Measurements from ENCODE around the gene ENTR1.

Gene ENTR1

DNA sequence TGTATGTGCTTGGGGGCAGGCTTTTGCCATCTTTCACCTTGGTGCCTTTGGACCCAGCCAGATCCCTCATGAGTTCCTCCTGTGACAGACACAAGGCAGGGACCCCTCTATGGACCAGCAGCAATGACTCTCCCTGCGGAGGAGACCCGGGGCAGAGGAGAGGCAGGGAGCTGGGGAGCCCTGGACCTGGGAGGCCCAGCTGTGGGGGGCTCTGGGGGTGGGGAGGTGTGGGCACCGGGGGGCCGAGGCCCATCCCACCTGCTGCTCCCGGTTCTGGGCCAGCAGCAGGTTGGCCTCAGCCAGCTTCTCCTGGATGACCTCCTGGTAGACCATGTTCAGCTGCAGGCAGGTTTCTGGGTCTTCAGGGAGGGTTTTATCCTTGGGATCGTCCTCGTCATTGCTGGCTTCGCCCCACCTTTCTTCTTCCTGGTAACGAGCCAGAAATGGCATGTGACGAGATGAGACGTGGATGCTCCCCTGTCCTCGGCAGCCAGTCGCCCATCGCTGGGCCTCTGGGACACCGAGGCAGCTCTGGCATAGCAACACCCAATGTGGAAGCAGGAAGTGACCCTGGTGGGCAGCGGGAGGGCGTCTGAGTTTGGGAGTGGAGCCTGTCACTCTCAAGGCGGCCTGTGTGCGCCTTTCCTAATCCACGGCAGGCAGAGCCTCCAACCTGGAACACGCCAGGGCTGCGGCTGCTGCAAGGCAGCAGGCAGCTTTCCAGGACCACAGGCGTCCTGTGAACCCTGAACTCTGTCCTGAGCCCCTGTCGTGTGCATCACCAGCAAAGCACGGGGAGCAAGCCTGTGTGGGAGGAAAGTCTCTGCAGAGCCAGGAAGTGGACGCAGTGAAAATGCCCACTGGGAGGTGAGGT is 14.8 kb downstream of the ENTR1 start:
- DNase-seq = no peak

DNA sequence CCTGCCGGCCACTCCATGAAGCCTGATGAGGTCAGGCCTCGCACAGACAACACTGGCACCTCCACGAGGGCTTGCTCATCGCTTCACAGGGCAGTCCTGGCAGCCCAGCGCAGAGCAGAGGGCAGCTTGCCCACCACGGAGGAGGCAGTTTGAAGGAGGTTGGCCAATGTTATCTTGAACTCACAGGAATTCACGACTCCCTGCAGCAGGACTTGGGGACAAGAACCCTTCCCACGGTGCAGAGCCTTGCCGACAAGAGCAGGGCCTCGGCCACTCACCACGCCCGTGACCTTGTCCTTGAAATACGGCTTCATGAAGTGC is 15.4 kb downstream of the ENTR1 start:
- no peak for DNase-seq

DNA sequence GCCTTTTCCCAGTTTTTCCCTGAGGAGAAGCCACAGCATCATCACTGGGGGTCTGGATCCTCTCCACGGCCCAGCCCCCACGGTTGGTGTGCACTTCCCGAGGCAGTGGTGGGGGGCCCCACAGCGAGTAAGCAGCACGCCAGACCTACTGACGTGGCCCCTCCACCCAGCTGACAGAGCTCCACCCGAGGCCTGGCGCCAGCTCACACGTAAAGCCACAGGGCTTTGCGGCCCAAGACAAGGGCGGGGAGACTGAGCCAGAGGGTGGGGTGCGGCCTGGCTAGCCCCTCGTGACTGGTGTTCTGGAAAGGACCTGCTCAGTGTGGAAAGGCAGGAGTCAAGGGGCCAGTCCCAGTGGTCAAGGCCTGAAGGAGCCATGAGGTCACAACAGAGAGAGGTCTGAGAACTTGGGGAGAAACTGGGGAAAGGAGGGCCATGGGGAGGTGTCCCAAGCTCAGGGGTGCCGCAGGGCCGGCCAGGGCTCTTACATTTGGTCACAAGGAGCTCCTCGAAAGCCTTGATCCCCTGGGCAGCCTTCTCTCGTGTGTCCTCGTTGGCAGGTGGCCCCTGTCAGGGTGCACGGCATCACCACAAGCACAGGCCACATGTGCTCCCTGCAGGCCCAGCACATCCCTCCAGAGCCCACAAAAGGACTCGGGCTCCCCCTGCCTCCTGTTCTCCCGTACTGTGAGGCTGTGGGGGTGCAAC is 15.9 kb downstream of the ENTR1 start:
- no peak for DNase-seq

DNA sequence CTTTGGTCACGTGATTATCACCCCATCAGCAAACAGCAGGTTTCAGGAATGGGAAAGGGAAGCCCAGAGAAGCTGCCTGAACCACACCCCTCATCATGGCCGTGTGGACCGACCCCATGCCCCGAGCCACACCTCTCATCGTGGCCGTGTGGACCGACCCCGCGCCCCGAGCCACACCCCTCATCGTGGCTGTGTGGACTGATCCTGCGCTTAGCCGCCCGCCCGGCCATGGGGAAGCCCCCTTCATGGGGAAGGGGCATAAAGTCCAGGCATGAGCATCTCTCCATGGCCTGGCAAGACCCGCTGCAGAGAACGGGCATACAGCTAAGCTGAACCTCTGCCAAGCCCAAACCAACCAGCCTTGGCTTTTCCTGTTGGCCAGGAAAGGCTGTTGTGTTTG is 16.9 kb downstream of the ENTR1 start:
- DNase-seq = no peak

DNA sequence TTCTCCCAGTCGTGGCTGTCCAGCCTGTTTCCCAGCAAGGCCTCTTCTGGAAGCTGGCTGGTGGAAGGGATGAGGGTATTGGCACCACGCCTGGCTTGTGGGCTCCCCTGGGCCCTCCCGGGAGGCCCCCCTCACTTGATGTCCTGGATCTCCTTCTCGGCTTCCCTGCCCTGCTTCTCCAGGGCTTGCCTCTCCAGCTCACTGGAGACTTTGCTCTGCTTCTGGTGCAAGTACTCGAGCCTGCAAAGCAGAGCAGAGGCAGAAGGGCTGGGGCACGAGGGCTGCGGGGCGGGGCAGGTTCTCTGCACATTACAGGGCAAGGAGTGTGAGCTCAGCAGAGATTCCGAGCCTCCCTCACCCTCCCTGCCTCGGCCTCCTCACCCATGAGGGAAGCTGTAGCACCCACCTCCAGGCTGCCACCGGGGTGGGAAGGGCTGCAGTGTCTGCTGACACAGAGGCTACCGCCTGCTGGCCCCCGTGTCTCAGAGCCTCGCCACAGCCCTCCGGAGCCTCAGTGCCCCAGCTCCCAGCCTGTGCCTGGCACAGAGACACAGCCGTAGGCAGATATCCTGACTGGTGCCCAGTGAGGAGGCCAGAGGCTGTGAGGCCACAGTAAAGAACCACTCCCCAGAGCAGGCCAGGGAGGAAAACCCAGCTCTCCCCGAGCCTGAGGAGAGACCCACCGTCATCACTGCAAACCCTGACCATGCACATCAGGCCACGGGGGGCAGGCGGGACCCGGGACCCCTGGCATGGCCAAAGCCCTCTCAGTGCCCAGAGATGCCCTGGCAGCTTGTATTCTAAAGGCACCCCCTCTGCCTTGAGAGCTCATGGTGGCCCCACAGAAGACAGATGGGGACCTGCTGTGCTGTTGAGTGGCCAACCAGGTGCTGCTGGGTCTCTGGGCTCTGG is 17.6 kb downstream of the ENTR1 start:
- DNase-seq = no peak

DNA sequence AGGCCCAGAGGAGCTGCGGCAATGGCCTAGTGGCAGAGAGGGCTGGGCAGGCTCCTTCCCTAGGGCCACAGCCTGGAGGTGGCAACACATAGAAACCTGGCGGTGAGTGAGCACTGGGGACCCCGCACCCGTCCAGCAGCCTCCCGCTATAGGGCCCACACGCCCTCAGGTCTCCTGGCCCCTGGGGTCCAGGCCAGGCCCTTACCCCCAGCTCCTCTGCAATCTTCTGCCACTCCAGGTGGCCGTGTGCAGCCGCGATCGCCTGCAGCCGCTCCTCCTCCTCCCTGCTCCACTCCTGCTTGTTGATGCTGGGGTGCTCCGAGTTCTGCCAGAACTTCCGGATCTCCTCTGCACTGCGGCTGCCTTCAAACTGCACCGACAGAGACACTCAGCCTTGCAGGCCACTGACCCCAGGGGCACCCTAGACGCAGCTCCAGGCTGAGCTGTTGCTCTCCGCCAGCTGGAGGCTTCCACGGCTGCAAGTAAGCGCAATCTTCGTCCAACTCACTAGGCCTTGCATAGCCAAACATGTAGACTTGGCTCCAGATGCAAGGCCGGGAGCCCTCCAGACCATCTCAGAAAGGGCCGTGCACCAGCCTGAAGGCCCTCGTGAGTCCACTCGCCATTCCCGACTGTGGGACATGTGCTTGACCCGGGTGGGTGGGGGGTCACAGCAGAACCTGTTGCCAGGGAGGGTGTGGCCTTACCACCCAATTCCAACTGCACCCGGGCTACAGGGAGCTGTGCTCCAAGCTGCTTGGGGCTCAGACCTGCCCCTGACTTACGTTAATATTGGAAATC is 18.5 kb downstream of the ENTR1 start:
- no peak for DNase-seq

DNA sequence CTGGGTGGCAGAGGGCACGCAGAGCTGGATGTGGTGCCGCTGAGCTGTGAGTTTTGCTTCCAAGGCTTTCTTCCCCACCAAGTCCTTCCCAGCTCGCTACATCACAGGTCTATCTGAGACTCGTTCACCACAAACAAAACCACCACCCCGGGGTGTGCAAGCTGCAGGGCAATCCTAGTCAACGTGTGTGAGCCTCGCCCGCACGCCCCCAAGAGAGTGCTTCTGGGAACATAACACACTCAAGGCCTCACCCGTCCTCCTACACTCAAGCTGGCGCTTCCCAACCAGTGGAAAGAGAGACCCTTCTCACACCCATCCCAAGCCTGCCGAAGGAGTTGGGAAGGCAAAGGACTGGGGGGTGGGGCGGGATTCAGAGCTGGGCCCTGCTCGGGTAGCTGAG is 21.0 kb downstream of the ENTR1 start:
- DNase-seq = no peak

DNA sequence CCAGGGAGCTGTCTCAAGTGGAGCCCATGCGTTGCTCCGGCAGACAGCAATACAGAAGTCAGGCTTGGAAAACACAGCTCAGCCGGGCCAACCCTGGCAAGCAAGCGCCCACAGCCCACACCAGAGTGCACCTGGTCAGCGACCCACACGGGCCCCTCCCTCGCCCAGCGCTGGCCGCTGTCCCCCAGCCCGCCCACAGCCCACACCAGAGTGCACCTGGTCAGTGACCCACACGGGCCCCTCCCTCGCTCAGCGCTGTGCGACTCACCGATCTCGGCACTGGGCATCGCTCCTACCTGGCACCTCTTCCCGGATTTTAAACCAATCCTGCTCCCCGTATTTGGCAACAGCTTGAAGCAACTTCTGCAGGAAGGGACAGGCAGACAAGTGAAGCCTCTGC is 23.2 kb downstream of the ENTR1 start:
- DNase-seq = no peak

DNA sequence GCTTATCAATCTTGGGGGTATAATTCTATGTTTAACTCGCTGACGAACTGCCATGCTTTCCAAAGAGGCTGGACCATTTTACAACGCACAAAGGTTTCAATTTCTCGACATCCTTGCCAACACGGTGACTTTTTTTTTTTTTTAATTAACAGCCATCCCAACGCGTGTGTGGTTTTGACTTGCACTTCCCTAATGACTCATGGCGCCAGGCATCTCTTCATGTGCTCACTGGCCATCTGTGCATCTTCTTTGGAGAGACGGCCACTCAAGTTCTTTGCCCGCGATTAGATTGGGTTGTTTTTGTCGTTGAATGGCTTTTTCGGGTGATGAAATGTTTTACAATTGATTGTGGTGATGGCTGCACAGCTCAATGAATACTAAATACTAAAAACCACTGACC is 24.4 kb downstream of the ENTR1 start:
- DNase-seq = no peak

DNA sequence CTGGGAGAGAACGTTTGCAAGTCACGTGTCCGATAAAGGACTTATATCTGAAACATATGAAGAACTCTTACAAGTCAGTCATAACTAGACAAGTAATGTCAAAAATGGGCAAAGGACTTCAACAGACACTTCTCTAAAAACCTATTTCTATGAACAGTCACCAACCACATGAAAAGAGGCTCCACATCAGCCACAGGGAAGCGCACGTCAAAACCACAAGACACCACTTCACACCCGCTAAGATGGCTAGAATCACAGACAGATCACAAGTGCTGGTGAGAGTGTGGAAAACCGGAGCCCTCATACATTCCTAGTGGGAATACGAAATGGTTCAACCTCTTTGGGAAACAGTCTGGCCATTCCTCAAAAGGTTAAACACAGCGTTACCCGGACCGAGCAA is 25.4 kb downstream of the ENTR1 start:
- DNase-seq = no peak

DNA sequence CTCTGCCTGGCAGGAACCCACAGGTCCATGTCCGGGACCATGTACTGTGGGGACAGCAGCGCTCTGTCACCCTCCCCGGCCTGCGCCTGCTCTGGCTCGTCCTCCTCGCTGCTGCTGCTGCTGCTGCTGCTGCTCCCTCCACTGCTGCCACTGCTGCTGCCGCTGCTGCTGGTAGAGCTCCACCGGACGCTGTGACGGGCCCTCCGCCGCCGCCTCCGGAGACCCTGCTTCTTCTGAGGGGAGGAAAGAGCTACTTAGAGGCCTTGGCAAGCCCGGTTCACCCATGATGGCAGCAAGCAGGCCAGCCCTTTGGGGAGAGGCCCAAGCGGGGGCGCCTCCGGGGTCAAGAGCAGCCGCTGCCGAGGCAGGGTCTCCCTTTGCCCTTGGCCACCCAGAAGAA is 27.0 kb downstream of the ENTR1 start:
- DNase-seq = no peak

DNA sequence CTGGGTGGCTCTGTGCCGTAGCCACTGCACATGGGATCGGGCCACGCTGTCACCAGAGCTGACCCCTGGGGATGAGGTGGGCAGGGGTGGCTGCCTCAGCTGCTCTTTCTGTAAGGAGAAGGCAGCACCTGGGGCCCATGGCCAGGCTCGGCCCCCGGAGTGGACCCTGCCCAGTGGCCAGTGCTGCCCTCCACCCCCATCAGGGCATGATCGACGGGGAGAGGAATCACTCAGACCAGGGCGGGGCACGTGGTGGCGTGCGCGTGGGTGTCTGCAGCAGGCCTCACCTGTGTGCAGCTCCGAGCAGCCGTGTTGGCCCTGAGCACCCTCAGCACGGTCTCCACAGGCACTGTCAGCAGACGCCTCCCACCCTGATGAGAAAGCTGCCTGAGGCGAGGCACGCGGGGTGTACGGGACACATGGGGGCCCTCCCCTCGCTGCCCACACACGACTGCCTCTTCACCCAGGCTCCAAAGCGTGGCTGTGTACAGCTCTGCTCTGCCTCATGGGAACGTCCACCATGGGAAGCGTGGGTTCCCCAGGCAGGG is 28.4 kb downstream of the ENTR1 start:
- no peak for DNase-seq

DNA sequence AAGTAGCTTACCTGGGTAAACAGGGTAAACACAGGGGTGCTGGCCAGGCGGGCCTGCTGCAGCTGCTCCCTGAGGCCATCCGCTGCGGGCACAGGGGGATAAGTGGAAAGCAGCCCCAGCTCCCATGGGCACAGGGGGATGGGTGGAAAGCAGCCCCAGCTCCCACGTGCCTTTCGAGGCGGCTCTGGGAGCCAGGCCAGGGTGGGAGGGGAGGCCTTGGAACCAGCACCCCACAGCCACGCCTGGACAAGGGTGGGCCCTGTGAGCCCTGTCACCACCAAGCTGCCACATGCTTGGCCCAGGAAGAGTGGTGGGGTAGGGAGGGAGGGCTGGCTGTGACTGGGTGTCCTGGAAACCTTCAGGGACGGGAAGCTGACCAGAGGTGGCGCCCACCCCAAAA is 29.1 kb downstream of the ENTR1 start:
- DNase-seq = no peak

DNA sequence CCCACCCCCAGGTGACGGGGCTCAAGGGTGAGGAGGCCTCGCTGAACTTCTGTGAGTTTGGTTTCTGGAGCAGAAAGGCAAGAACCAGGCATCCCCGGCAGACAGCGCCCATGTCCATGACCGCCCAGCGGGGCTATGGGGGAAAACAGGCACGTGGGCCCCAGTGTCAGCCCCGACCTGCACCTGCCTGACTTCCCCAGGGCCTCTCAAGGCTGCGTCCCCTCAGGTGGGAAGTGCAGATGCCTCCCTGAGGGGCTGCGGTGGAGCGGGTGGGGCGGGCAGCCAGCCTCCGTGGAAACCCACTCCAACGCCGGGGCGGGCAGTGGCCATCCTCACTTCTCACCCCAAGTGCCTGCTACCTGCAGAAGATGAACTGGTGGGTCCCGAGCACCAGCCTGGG is 30.0 kb downstream of the ENTR1 start:
- DNase-seq = no peak

DNA sequence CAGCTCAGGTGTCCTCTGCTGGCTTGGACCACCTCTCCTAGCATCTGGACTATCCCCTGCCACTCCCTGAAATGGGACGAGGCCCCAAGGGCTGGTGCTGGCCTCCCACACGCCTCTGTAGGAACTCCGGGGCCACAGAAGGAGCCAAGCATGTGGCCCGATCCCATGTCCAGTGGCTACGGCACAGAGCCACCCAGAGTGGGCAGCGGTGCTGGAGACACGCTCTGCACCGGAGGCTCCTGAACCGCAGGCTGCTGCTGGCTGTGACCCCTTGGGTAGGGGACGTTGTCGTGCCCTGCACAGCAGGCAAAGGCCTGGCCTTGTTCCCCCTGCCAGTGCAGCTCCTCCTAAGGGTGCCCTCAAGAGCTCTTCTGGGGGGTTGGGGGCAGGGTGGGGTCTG is 30.5 kb downstream of the ENTR1 start:
- DNase-seq = no peak

DNA sequence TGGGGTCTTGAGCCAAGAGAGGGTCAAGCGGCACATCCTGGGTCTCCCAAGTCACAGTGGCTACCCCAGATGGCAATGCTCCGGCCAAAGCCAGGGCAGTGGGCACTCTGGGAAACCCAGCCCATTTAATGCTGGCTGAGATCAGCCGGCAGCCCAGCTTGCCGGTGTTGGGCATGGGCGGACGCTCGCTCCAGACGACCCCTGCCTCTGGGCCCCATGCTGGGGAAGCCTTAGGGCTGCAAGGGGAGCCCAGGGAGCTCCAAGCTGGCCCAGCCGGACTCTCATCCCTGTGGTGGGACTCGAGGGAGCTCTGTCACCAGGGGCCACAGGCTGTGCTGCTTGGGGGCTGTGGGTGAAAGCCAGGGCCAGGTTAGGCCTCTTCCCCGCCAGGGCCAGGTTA is 31.0 kb downstream of the ENTR1 start:
- DNase-seq = no peak

DNA sequence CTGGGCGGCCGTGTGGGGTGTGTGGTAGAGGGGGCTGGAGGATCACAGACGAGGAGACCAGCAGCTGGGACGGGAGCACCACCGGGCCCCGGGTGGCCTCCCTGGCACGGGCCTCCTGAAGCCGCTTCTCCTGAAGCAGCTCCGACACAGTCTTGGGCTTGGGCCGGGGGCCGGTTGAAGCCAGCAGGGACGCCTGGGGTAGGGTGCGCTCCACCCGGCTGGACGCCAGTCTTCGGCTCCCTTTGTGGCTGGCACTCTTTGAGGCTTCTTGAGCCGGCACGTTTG is 31.5 kb downstream of the ENTR1 start:
- DNase-seq = no peak

DNA sequence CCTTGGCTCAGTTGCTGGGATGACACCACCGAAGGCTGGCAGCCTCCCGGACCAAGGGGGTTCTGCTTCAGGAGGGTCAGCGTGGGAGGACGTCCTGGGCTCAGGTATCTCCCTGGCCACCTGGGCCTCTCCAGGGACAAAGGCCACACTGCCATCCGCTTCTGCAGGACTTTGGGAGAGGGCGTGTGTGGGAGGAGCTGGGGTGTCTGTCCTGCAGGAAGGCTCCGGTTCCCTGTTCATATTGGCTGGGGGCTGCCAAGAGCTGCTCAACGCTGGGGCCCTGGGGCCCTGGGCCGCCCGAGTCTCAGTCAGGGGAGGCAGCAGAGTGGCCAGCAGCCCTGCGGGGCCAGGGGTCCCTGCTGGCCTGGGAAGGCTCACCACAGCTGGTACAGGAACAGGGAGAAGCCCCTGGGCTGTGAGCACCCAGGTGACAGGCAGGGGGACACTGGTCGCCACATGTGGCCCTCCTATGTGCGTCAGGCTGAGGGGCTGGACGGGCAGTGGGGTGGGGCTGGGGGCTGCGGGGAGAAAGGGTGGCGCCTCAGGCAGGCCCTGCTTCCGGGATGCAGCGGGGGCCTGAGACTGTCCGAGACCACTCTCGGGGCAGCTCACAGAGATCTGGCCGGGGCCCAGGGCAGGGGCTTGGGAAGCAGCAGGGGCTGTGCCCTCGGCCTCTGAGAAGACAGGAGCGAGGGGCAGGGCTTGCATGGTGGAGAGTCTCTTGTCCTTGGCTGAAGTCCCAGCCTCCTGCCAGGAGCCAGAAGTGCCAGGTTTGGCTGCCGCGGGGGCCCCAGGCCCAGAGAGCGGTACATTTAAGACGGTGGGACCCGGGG is 32.0 kb downstream of the ENTR1 start:
- no peak for DNase-seq

DNA sequence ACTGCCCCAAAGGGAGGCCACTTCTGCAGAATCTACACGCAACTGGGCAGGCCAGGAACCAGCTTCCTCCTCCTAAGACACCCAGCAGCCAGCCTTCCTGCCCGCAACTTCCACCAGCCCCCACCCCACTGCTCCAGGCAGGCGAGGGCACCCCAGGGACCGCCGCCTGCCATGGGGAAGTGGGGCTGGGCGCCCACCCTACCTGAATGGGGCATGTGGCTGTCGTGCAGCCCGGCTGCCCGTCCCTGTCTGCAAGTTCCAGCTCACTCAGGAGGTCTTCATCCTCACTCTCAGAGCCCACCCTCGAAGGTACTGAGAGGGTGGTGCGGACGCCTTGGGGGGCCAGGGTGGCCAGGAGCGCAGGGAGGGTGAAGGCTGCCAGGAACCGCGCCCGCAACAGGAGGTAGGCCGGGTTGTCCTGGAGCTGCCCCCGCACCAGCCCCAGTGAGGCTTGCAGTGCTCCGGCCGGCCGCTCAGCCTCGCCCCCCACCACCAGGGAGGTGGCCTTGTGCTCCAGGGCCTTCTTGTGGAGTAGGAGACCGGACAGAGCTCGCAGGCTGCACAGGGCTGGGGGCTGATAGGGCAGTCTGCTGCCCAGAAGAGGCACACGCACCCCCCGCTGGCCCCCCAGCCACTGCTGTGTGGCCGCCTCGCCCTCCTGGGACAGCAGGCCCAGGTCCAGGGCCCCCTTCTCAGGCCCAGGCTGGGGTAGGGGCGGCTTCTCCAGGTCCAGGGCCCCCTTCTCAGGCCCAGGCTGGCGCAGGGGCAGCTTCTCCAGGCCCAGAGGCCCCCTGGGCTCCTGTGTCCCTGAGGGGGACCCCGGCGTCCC is 32.9 kb downstream of the ENTR1 start:
- DNase-seq = no peak

DNA sequence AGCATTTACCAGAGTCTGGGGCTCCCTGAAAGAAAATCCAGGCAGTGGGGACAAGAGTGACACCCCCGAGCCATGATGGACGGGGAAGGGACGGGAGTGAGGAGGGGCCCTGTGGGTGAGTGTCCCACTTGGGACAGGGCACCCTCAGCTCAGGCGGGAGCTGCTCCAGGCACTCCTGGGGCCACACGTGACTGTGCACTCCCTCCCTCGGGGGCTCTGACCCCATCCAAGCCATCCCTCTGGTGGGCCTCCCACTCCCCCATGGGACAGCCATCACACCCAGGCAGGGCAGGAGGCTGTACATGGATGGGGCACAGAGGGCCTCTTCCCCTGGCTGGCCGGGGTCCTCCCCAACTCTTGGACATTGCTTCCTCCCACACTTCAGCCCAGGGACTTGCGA is 34.0 kb downstream of the ENTR1 start:
- no peak for DNase-seq

DNA sequence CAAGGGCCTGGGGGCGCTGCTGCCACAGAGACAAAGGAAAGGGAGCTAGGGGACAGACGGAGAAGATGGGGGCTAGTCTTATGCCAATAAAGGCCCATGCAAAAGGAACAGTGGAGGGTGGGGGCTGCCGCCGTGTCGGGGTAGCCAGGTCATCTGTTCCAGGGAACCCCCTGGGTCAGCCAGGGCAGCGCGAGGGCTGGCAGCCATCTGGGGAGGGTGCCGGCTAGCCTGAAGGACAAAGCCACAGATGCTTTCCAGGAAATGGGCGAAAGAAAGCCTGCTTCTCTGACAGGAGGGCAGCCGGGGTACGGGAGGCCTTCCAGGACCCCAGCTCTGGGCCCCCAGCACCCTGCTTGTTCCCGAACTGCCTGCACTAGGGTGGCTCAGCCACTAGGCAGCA is 35.3 kb downstream of the ENTR1 start:
- DNase-seq = no peak
